ENCODE measurements around the gene GTSE1.

The GTSE1 gene

DNA sequence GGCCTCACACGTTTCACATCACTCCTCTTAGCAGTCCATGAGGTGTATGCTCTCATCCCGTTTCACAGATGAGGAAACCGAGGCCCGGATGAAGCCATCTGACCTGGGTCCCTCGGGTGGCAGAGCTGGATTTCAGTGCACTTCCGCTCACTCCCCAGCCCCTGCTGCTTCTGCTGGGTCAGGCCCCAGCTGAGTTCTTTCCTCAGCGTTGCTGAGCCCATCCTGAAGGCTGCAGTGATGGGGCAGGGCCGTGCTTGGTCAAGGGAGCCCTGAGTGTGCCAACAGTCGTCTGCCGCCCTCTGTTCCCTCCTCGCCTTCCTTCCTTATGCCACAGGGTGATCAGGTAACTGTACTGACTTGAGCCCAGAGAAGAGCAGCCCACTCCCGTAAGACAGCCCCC lies 51.0 kb downstream of the GTSE1 start:
- H3K4me1 ChIP-seq (ENCODE audit: control insufficient read depth, insufficient read depth, low read length, poor library complexity, severe bottlenecking): no peaks in the 10 kb centered on the region
- peaks cover 95% of the 10 kb centered on the region for H3K36me3 ChIP-seq (ENCODE audit: control insufficient read depth, insufficient read depth, low read length)
- no peaks in the 10 kb centered on the region for H3K9me3 ChIP-seq (ENCODE audit: control insufficient read depth, low read length)
- 88 to 97% methylated on average over 12 of the region's 12 CpGs for WGBS, 2 experiments (ENCODE audit: insufficient coverage in 2 of 2)
- H3K27ac ChIP-seq (ENCODE audit: low read depth, low read length, severe bottlenecking): no peak overlapping the region
- H3K4me3 ChIP-seq (ENCODE audit: extremely low read depth, insufficient read depth, low read length, poor library complexity, severe bottlenecking): no peak overlapping the region

DNA sequence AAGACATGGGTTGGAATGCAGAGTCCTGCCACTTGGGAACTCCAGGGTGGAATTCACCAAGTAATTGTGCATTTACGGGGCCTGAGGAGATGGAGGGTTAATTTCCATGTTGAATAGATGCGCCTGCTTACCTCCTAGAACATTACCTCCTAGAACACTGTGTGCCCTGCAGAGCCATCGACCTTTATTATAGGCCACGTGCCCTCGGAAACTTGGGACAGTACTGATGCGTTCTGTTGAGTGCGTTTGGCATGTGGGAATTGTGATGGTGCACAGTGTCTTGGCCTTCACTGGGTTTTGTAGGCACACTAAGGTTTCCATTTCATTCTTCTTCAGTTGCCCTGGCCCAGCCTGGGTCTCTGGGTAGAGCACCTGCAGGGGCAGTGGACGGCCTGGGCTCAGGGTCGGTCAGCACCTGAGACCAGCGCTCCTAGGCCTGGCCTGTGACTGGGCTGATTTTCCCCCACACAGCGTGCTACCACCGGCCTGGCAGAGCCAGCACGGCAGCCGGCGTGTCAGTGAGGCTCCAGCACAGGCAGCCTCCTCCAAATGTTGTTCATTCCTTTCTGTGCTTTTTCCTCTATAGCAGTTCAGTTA lies 51.5 kb downstream of the GTSE1 start:
- no peaks in the 10 kb centered on the region for H3K4me1 ChIP-seq (ENCODE audit: control insufficient read depth, insufficient read depth, low read length, poor library complexity, severe bottlenecking)
- H3K36me3 ChIP-seq (ENCODE audit: control insufficient read depth, insufficient read depth, low read length): peaks cover 95% of the 10 kb centered on the region
- no peaks in the 10 kb centered on the region for H3K9me3 ChIP-seq (ENCODE audit: control insufficient read depth, low read length)
- 93 to 95% methylated on average over 14 of the region's 15 CpGs for WGBS, 2 experiments (ENCODE audit: insufficient coverage in 2 of 2)
- no peak overlapping the region for H3K27ac ChIP-seq (ENCODE audit: low read depth, low read length, severe bottlenecking)
- H3K4me3 ChIP-seq (ENCODE audit: extremely low read depth, insufficient read depth, low read length, poor library complexity, severe bottlenecking): no peak overlapping the region

DNA sequence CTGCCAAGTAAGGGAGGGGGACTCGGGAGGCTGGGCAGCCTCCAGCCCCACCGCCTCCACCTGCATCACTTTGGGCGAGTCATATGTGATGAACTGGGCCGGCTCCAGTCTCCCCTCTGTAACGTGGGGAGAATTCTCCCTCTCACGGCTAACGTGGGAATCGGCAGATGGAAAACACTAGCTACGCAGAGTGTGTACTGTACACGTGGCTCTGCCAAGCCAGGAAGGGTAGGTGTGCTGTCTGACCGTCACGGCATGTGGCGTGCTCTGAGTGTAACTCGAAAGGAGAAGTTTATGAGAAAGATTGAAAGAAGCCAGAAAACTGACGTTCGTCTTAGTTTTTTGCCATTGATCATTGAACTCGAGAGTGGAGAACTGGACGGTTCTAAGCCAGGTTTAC lies 52.6 kb downstream of the GTSE1 start:
- H3K4me1 ChIP-seq (ENCODE audit: control insufficient read depth, insufficient read depth, low read length, poor library complexity, severe bottlenecking): no peaks in the 10 kb centered on the region
- WGBS, 2 experiments (ENCODE audit: insufficient coverage in 2 of 2): 93 to 94% methylated on average over 16 to 18 of the region's 18 CpGs
- peaks cover 93% of the 10 kb centered on the region for H3K36me3 ChIP-seq (ENCODE audit: control insufficient read depth, insufficient read depth, low read length)
- no peaks in the 10 kb centered on the region for H3K9me3 ChIP-seq (ENCODE audit: control insufficient read depth, low read length)
- no peak overlapping the region for H3K27ac ChIP-seq (ENCODE audit: low read depth, low read length, severe bottlenecking)
- no peak overlapping the region for H3K4me3 ChIP-seq (ENCODE audit: extremely low read depth, insufficient read depth, low read length, poor library complexity, severe bottlenecking)

DNA sequence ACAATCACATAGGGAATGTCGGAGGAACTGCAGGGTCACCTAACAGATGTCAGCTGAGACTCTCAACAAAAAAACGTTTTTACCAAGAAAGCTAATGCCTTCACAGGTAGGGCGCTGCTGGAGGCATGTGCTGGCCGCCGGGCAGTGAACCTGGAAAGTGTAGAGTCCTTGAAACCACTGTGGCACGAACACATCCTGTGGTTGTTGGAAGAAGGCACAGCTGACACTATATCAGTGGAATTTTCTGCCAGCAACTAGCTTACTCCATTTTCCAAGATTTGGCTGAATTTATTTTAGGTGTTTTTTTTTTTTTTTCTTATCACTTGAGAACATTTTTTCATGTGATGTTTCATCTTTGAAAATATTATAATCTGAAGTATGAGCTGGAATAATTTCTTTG lies 53.0 kb downstream of the GTSE1 start:
- H3K36me3 ChIP-seq (ENCODE audit: control insufficient read depth, insufficient read depth, low read length): peaks cover 93% of the 10 kb centered on the region

DNA sequence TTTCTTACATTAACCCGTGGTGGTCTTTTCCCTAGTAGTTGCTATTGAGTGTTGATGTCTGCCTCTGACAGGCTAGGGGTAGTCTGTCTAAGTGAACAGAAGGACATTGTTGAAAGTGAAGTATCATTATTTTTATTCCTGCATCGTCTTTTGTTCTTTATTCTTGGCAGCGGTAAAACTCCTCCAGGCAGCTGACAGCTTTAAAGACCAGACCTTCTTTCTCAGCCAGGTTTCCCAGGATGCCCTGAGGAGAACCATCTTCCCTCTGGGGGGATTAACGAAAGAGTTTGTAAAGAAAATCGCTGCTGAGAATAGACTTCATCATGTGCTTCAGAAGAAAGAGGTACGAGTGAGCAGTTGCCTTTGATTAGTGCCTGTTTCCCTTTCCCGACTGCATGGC lies 53.5 kb downstream of the GTSE1 start:
- no peaks in the 10 kb centered on the region for H3K9me3 ChIP-seq (ENCODE audit: control insufficient read depth, low read length)
- H3K36me3 ChIP-seq (ENCODE audit: control insufficient read depth, insufficient read depth, low read length): peaks cover 92% of the 10 kb centered on the region
- no peaks in the 10 kb centered on the region for H3K4me1 ChIP-seq (ENCODE audit: control insufficient read depth, insufficient read depth, low read length, poor library complexity, severe bottlenecking)
- WGBS, 2 experiments (ENCODE audit: insufficient coverage in 2 of 2): 97 to 98% methylated on average over 5 of the region's 7 CpGs
- H3K4me3 ChIP-seq (ENCODE audit: extremely low read depth, insufficient read depth, low read length, poor library complexity, severe bottlenecking): no peak overlapping the region
- H3K27ac ChIP-seq (ENCODE audit: low read depth, low read length, severe bottlenecking): no peak overlapping the region

More for the DNA sequence above, 53.0 kb downstream of the GTSE1 start:
- H3K27ac ChIP-seq (ENCODE audit: low read depth, low read length, severe bottlenecking): no peak overlapping the region
- H3K9me3 ChIP-seq (ENCODE audit: control insufficient read depth, low read length): no peaks in the 10 kb centered on the region
- WGBS, 2 experiments (ENCODE audit: insufficient coverage in 2 of 2): 87 to 88% methylated on average over 5 to 6 of the region's 6 CpGs
- no peaks in the 10 kb centered on the region for H3K4me1 ChIP-seq (ENCODE audit: control insufficient read depth, insufficient read depth, low read length, poor library complexity, severe bottlenecking)
- no peak overlapping the region for H3K4me3 ChIP-seq (ENCODE audit: extremely low read depth, insufficient read depth, low read length, poor library complexity, severe bottlenecking)

DNA sequence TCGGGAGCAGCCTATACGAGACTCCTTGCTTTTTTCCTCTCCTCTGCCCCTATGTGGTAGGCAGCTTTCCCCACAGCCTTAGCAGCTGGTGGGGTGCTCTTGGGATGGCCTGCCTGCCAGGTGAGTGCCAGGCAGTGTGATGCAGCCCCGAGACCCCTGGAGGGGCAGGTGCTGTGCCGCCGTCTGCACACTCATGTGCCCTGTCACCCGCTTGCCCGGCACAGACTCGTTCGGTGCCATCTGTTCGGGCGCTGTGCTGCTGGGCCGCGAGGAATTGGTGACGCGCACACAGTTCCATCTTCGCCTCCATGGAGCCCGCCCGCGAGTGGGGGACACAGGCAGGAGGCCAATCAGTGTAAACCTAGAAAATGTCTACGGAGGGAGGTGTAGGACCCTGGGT lies 54.0 kb downstream of the GTSE1 start:
- Histone ChIP-seq H3K4me3 (ENCODE audit: extremely low read depth, insufficient read depth, low read length, poor library complexity, severe bottlenecking) (no peak overlapping the region), H3K36me3 (ENCODE audit: control insufficient read depth, insufficient read depth, low read length) (peaks cover 91% of the 10 kb centered on the region), H3K9me3 (ENCODE audit: control insufficient read depth, low read length) (no peaks in the 10 kb centered on the region), H3K4me1 (ENCODE audit: control insufficient read depth, insufficient read depth, low read length, poor library complexity, severe bottlenecking) (no peaks in the 10 kb centered on the region), H3K27ac (ENCODE audit: low read depth, low read length, severe bottlenecking) (no peak overlapping the region)
- WGBS, 2 experiments (ENCODE audit: insufficient coverage in 2 of 2): 96% methylated on average over 20 of the region's 20 CpGs

DNA sequence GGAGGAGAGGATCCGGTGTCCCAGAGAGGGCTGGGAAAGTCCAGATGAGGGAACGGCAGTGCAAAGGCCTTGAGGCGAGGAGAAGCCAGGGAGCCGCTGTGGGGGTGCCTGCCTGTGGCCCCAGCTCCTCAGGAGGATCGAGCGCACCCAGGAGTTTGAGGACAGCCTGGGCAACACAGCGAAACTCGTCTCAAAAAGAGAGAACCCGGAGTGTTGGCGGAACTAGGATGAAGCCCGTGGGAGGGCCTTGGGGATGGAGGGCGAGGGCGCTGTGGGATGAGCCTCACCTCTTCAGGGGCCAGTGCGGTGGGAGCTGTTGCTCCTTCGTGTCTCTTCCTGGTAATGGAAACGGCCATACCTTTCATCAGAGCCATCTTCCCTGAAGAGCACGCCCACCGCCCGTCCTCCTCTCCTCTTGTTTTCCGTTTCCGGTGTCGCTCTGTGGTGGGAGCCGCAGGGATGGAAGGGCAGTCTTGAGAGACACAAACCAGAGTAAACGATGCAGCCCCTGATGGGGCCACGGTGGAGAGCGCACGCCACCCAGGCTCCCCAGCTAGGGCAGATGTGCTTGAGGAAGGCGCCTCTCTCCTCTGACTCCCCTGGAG lies 54.6 kb downstream of the GTSE1 start:
- 95 to 98% methylated on average over 24 to 28 of the region's 28 CpGs for WGBS, 2 experiments (ENCODE audit: insufficient coverage in 2 of 2)
- Histone ChIP-seq H3K9me3 (ENCODE audit: control insufficient read depth, low read length) (no peaks in the 10 kb centered on the region), H3K36me3 (ENCODE audit: control insufficient read depth, insufficient read depth, low read length) (peaks cover 91% of the 10 kb centered on the region), H3K4me3 (ENCODE audit: extremely low read depth, insufficient read depth, low read length, poor library complexity, severe bottlenecking) (no peak overlapping the region), H3K4me1 (ENCODE audit: control insufficient read depth, insufficient read depth, low read length, poor library complexity, severe bottlenecking) (no peaks in the 10 kb centered on the region), H3K27ac (ENCODE audit: low read depth, low read length, severe bottlenecking) (no peak overlapping the region)

DNA sequence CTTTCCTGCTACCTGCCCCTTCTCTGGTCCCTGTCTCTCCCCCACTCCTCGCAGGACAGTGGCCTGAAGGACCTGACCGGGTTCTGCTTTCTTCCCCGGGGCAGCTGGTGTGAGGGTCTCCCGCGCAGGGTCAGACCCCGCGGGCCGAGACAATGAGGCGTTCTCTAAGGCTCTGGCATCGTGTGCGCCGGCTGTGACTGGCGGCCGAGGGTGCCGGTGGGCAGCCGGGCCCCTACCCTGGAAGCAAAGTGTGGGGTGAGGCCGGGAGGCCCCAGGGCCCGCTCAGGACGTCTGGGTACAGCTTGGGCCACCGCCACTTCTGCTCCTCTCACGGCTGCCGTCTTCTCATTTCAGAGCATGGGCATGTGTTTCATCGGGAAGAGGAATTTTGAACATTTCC lies 55.1 kb downstream of the GTSE1 start:
- H3K4me3 ChIP-seq (ENCODE audit: extremely low read depth, insufficient read depth, low read length, poor library complexity, severe bottlenecking): no peak overlapping the region
- H3K27ac ChIP-seq (ENCODE audit: low read depth, low read length, severe bottlenecking): no peak overlapping the region
- H3K9me3 ChIP-seq (ENCODE audit: control insufficient read depth, low read length): no peaks in the 10 kb centered on the region
- peaks cover 91% of the 10 kb centered on the region for H3K36me3 ChIP-seq (ENCODE audit: control insufficient read depth, insufficient read depth, low read length)
- no peaks in the 10 kb centered on the region for H3K4me1 ChIP-seq (ENCODE audit: control insufficient read depth, insufficient read depth, low read length, poor library complexity, severe bottlenecking)
- 96 to 98% methylated on average over 19 to 22 of the region's 23 CpGs for WGBS, 2 experiments (ENCODE audit: insufficient coverage in 2 of 2)

DNA sequence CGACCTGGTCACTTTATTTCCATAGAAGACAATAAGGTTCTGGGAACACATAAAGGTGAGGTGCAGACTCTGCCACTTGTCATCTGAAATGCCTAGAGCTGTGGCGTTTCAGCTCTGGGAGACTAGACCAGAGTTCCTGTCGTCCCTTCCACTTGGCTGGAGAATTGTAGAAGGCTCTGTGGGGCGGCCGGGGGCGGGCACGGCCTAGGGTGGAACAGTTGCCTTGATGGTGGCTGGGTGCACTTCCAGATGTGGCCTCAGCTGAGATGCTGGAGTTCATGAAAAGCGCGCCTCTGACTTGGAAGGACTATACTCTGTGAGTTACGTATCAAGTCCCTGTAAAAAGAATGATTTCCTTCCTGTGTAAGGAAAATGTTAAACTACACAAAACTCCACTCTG lies 55.6 kb downstream of the GTSE1 start:
- H3K4me1 ChIP-seq (ENCODE audit: control insufficient read depth, insufficient read depth, low read length, poor library complexity, severe bottlenecking): no peaks in the 10 kb centered on the region
- H3K27ac ChIP-seq (ENCODE audit: low read depth, low read length, severe bottlenecking): no peak overlapping the region
- 95 to 98% methylated on average over 8 to 9 of the region's 10 CpGs for WGBS, 2 experiments (ENCODE audit: insufficient coverage in 2 of 2)
- H3K9me3 ChIP-seq (ENCODE audit: control insufficient read depth, low read length): no peaks in the 10 kb centered on the region
- peaks cover 91% of the 10 kb centered on the region for H3K36me3 ChIP-seq (ENCODE audit: control insufficient read depth, insufficient read depth, low read length)
- H3K4me3 ChIP-seq (ENCODE audit: extremely low read depth, insufficient read depth, low read length, poor library complexity, severe bottlenecking): no peak overlapping the region

DNA sequence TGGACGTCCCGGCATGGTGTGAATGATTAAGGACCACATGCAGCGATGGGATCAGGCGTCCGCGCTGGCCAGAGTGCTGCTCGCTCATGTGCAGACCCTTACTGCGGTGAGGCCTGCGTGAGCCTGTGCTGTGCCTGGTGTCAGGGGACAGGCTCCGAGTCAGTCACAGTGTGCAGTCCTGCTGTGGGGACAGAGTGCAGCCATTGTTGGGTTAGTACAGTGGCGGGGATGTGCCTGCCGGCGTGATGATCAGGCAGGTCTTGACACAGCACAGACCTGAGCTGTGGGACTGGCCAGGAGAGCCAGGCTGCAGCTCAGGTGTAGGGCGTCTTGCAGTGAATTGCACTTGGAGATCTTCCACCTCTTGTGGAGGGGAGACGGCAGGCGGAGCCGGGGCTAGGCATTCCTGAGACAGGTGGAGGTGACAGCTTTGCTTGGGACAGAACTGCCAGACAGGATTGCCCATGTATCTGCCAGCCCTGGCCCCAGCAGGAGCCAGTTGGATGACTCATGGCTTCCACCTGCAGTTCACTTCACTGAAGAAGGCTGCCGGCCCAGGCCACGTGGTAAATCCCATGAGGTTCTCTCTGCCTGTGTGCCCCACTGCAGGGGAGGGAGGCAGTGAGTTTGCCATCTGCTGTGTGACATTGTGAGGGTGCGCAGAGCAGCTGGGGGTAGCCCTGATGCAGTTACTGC lies 56.2 kb downstream of the GTSE1 start:
- Histone ChIP-seq H3K36me3 (ENCODE audit: control insufficient read depth, insufficient read depth, low read length) (peaks cover 86% of the 10 kb centered on the region), H3K27ac (ENCODE audit: low read depth, low read length, severe bottlenecking) (no peak overlapping the region), H3K9me3 (ENCODE audit: control insufficient read depth, low read length) (no peaks in the 10 kb centered on the region), H3K4me1 (ENCODE audit: control insufficient read depth, insufficient read depth, low read length, poor library complexity, severe bottlenecking) (no peaks in the 10 kb centered on the region), H3K4me3 (ENCODE audit: extremely low read depth, insufficient read depth, low read length, poor library complexity, severe bottlenecking) (no peak overlapping the region)
- WGBS, 2 experiments (ENCODE audit: insufficient coverage in 2 of 2): 94 to 97% methylated on average over 17 to 18 of the region's 20 CpGs

Data from mesodermal cell (in vitro differentiated cells).